IMR-90 (cell line): ENCODE results near the gene LINGO1. TPM values are rescaled to one million over a fixed set of nuclear protein-coding genes. Genes with fewer than 3 reads are reported as not detected.

ENCODE experiments used
- ATAC-seq: fragments of 200-7000 bp; cut with Tn5 transposase; 2 replicates; pipeline ENCODE4 v1.9.1; 2020; ENCODE audit warnings: low read depth, mild to moderate bottlenecking, moderate library complexity
- BruUV-seq: library from RNA; stranded (reverse); fragments of 400-500 nt; replicated peaks from 2 replicates; lab custom pipeline; 2021; lab: Mats Ljungman, UMichigan
- CTCF ChIA-PET: fragments of 300-600 bp; formaldehyde crosslinking; extraction: SDS; loops from one replicate; lab custom pipeline; 2021; ENCODE audit warnings: antibody characterized with exemption; lab: Yijun Ruan, JAX
- POLR2A ChIA-PET: fragments of 300-600 bp; sonication (Branson Sonifier 250); formaldehyde crosslinking; loops from one replicate; lab custom pipeline; 2022; ENCODE audit warnings: antibody characterized with exemption; ENCODE audit not compliant: unreplicated experiment; lab: Charles Lee
- DNase-seq: peaks from one replicate; pipeline ENCODE4 v3.0.0; 2013
- H2AFZ ChIP-seq: replicated peaks from 2 replicates; pipeline ENCODE3; 2013; ENCODE audit warnings: low read length, mild to moderate bottlenecking; ENCODE audit not compliant: poor library complexity
- H2AK5ac ChIP-seq: 2 replicates; pipeline ENCODE4 v1.6.1; 2013; ENCODE audit warnings: low read depth, low read length, inconsistent platforms
- H2AK9ac ChIP-seq: replicated peaks from 2 replicates; pipeline ENCODE3; 2013; ENCODE audit warnings: mild to moderate bottlenecking, low read depth, low read length, moderate library complexity; ENCODE audit not compliant: poor library complexity
- H2BK120ac ChIP-seq: 2 replicates; pipeline ENCODE4 v1.6.1; 2013; ENCODE audit warnings: low read depth, low read length, inconsistent platforms
- H2BK15ac ChIP-seq: 3 replicates; pipeline ENCODE4 v1.6.1; 2013; ENCODE audit warnings: low read depth, low read length, inconsistent platforms
- H2BK20ac ChIP-seq: 2 replicates; pipeline ENCODE4 v1.6.1; 2013; ENCODE audit warnings: low read depth, mild to moderate bottlenecking, inconsistent platforms, low read length, moderate library complexity
- H2BK5ac ChIP-seq: 2 replicates; pipeline ENCODE4 v1.6.1; 2013; ENCODE audit warnings: mild to moderate bottlenecking, low read depth, low read length, inconsistent platforms; ENCODE audit not compliant: poor library complexity, severe bottlenecking
- H3K14ac ChIP-seq: replicated peaks from 2 replicates; pipeline ENCODE4 v1.6.1; 2013; ENCODE audit warnings: low read depth, low read length, inconsistent platforms
- H3K18ac ChIP-seq: 2 replicates; pipeline ENCODE4 v1.6.1; 2013; ENCODE audit warnings: low read depth, low read length, control low read depth
- H3K23ac ChIP-seq: 2 replicates; pipeline ENCODE4 v1.6.1; 2013; ENCODE audit warnings: low read depth, low read length, inconsistent platforms
- H3K27ac ChIP-seq: 2 replicates; pipeline ENCODE4 v1.5.1; 2013; ENCODE audit warnings: mild to moderate bottlenecking, control low read depth, low read length; ENCODE audit not compliant: insufficient read depth
- H3K27me3 ChIP-seq: 2 replicates; pipeline ENCODE4 v1.6.1; 2013; ENCODE audit warnings: low read length; ENCODE audit not compliant: control insufficient read depth, insufficient read depth
- H3K36me3 ChIP-seq: 2 replicates; pipeline ENCODE4 v1.6.1; 2013; ENCODE audit warnings: low read length, mixed read lengths; ENCODE audit not compliant: control insufficient read depth, insufficient read depth
- H3K4ac ChIP-seq: 2 replicates; pipeline ENCODE4 v1.6.1; 2013; ENCODE audit warnings: low read depth, low read length, inconsistent platforms
- H3K4me1 ChIP-seq: 2 replicates; pipeline ENCODE4 v1.6.1; 2013; ENCODE audit warnings: low read length, mixed read lengths; ENCODE audit not compliant: control insufficient read depth, insufficient read depth
- H3K4me2 ChIP-seq: 2 replicates; pipeline ENCODE4 v1.6.1; 2013; ENCODE audit warnings: low read depth, mild to moderate bottlenecking, control low read depth, low read length, moderate library complexity
- H3K4me3 ChIP-seq: 2 replicates; pipeline ENCODE4 v1.5.1; 2013; ENCODE audit warnings: low read depth, mild to moderate bottlenecking, control low read depth, low read length, moderate library complexity; ENCODE audit not compliant: insufficient read depth
- H3K56ac ChIP-seq: 2 replicates; pipeline ENCODE4 v1.6.1; 2013; ENCODE audit warnings: low read length, inconsistent platforms; ENCODE audit not compliant: insufficient read depth; ENCODE audit errors: extremely low read depth
- H3K79me1 ChIP-seq, 2 experiments: 2 replicates each; pipeline ENCODE4 v1.6.1; 2013; ENCODE audit warnings: low read length in 2 of 2, inconsistent platforms in 1 of 2, low read depth in 1 of 2
- H3K9ac ChIP-seq: 2 replicates; pipeline ENCODE4 v1.6.1; 2013; ENCODE audit warnings: low read depth, low read length, control low read depth
- H3K9me1 ChIP-seq: 2 replicates; pipeline ENCODE4 v1.6.1; 2013; ENCODE audit warnings: low read length, inconsistent platforms; ENCODE audit not compliant: insufficient read depth
- H3K9me3 ChIP-seq: 2 replicates; pipeline ENCODE4 v1.6.1; 2013; ENCODE audit warnings: low read length; ENCODE audit not compliant: control insufficient read depth, insufficient read depth
- H4K20me1 ChIP-seq: 2 replicates; pipeline ENCODE4 v1.6.1; 2013; ENCODE audit warnings: low read length, inconsistent platforms; ENCODE audit not compliant: insufficient read depth
- H4K5ac ChIP-seq: 2 replicates; pipeline ENCODE4 v1.6.1; 2013; ENCODE audit warnings: mild to moderate bottlenecking, low read depth, low read length, control low read depth
- H4K8ac ChIP-seq, 2 experiments: 2 replicates each; pipeline ENCODE4 v1.6.1; 2013; ENCODE audit warnings: low read depth in 2 of 2, low read length in 2 of 2, control low read depth in 1 of 2, inconsistent platforms in 1 of 2
- H4K91ac ChIP-seq: 2 replicates; pipeline ENCODE4 v1.6.1; 2013; ENCODE audit warnings: low read depth, low read length, inconsistent platforms; ENCODE audit not compliant: insufficient read depth
- BHLHE40 ChIP-seq: fragments of 150-350 bp; IDR thresholded peaks from 2 replicates; pipeline ENCODE4 v1.6.1; 2016; ENCODE audit warnings: mild to moderate bottlenecking, low read depth, low read length
- CEBPB ChIP-seq: IDR thresholded peaks from 2 replicates; pipeline ENCODE4 v1.6.1; 2012; ENCODE audit warnings: low read depth, low read length, improper control_type of control experiment
- CHD1 ChIP-seq: IDR thresholded peaks from 2 replicates; pipeline ENCODE4 v1.6.1; 2012; ENCODE audit warnings: low read depth, low read length, improper control_type of control experiment
- CTCF ChIP-seq: conservative IDR thresholded peaks from 2 replicates; pipeline ENCODE4 v1.5.1; 2012; ENCODE audit warnings: mild to moderate bottlenecking, low read depth, low read length, improper control_type of control experiment
- ELK1 ChIP-seq: fragments of 150-350 bp; IDR thresholded peaks from 2 replicates; pipeline ENCODE4 v1.6.1; 2016; ENCODE audit warnings: low read depth, mild to moderate bottlenecking, low read length, moderate library complexity, borderline replicate concordance
- FOS ChIP-seq: fragments of 150-350 bp; IDR thresholded peaks from 2 replicates; pipeline ENCODE4 v1.6.1; 2016; ENCODE audit warnings: low read depth, low read length
- MAFK ChIP-seq: IDR thresholded peaks from 2 replicates; pipeline ENCODE4 v1.6.1; 2012; ENCODE audit warnings: low read depth, low read length, improper control_type of control experiment
- MAZ ChIP-seq: IDR thresholded peaks from 2 replicates; pipeline ENCODE4 v1.6.1; 2012; ENCODE audit warnings: low read depth, mild to moderate bottlenecking, low read length, improper control_type of control experiment, moderate library complexity, borderline replicate concordance
- MXI1 ChIP-seq: IDR thresholded peaks from 2 replicates; pipeline ENCODE4 v1.6.1; 2012; ENCODE audit warnings: low read depth, mild to moderate bottlenecking, low read length, moderate library complexity, borderline replicate concordance
- NFE2L2 ChIP-seq: fragments of 150-350 bp; IDR thresholded peaks from 2 replicates; pipeline ENCODE4 v1.6.1; 2016; ENCODE audit warnings: low read depth, mild to moderate bottlenecking, low read length
- POLR2A ChIP-seq: IDR thresholded peaks from 2 replicates; pipeline ENCODE4 v1.6.1; 2012; ENCODE audit warnings: mild to moderate bottlenecking, low read depth, low read length
- RAD21 ChIP-seq: IDR thresholded peaks from 2 replicates; pipeline ENCODE4 v1.6.1; 2012; ENCODE audit warnings: low read length, improper control_type of control experiment
- RCOR1 ChIP-seq: IDR thresholded peaks from 2 replicates; pipeline ENCODE4 v1.6.1; 2012; ENCODE audit warnings: mild to moderate bottlenecking, low read length, improper control_type of control experiment; ENCODE audit not compliant: insufficient replicate concordance
- RFX5 ChIP-seq: IDR thresholded peaks from 2 replicates; pipeline ENCODE4 v1.8.0; 2012; ENCODE audit warnings: low read depth, mild to moderate bottlenecking, low read length, moderate library complexity
- SMC3 ChIP-seq: fragments of 150-350 bp; IDR thresholded peaks from 2 replicates; pipeline ENCODE4 v1.6.1; 2016; ENCODE audit warnings: low read depth, mild to moderate bottlenecking, antibody characterized with exemption, low read length, moderate library complexity
- WGBS, 2 experiments: methylation state at CpG; one replicate each; pipeline versions ENCODE4 v1.1.5 to v1.1.7; 2013; ENCODE audit warnings: missing lambda C conversion rate in 2 of 2; ENCODE audit not compliant: insufficient read length in 1 of 2; ENCODE audit errors: extremely low coverage in 2 of 2; 5-methylcytosine and 5-hydroxymethylcytosine counted together
- dilution Hi-C: fragments of 300-500 bp; cut with HindIII; formaldehyde crosslinking; loops from one replicate; pipeline ENCODE4 v1.14.3; 2018; ENCODE audit warnings: low sequenced_read_pairs; ENCODE audit not compliant: unreplicated experiment
- in situ Hi-C: fragments of 300-500 bp; cut with MboI; formaldehyde crosslinking; loops from 3 replicates; pipeline ENCODE4 v1.14.3; 2019; ENCODE audit warnings: low sequenced_read_pairs, inconsistent platforms, mixed read lengths
- intact Hi-C: fragments of 100-400 bp; cut with micrococcal nuclease; formaldehyde crosslinking; loops from 2 replicates; pipeline ENCODE4 v1.10.0; 2022
- polyA plus RNA-seq, 3 experiments: library from polyadenylated mRNA; depleted of rRNA; stranded (reverse); fragments of >200 nt; gene quantifications; 2 replicates each; pipeline ENCODE4 v1.2.3, GENCODE V29; 2012; ENCODE audit warnings: low replicate concordance in 1 of 3
- total RNA-seq: library from RNA; depleted of rRNA; stranded (reverse); fragments of >200 nt; gene quantifications from 2 replicates; pipeline ENCODE4 v1.2.3, GENCODE V29; 2012
- TF ChIP-seq, protein P1 (sequence below): fragments of 150-350 bp; IDR thresholded peaks from 2 replicates; pipeline ENCODE4 v1.6.1; 2017; ENCODE audit warnings: mild to moderate bottlenecking, antibody characterized with exemption, low read length, low read depth

The LINGO1 gene
- total and polyA plus RNA-seq, 2 of the 4 experiments (the other 2 are of a cell fraction) = 0.05 TPM; not detected in 1

DNA sequence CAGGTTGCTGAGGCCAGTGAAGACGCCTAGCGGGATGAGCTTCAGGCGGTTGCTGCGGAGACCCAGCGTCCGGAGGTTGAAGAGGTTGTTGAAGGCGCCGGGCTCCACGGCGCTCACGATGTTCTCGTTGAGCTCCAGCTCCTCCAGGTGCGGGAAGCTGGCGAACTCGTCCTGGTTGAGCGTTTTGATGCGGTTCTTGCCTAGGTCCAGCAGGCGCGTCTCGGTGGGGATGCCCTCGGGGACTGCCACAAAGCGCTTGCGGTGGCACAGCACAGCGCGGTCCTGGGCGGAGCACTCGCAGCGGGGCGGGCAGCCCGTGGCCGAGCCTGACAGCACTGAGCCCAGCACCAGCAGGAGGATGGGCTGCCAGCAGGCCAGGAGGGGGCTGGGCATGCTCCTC, 17.2 kb downstream of the LINGO1 start:
- Histone ChIP-seq H3K56ac (no peak overlapping the region), H3K4me3 (no peak overlapping the region), H2BK15ac (no peak overlapping the region), H4K91ac (no peak overlapping the region), H2BK5ac (no peak overlapping the region), H2BK120ac (no peak overlapping the region), H3K27ac (no peak overlapping the region), H3K4ac (no peak overlapping the region), H3K9me1 (no peaks in the 10 kb centered on the region), H2AK5ac (no peak overlapping the region), H3K14ac (no peak overlapping the region), H2AK9ac (no peak overlapping the region), H3K36me3 (no peaks in the 10 kb centered on the region), H3K4me1 (no peaks in the 10 kb centered on the region), H4K5ac (no peak overlapping the region), H3K27me3 (peaks cover 34% of the 10 kb centered on the region), H3K18ac (no peak overlapping the region), H2AFZ (no peak overlapping the region), H3K4me2 (no peak overlapping the region), H3K79me1 (no peaks in the 10 kb centered on the region), H3K9me3 (no peaks in the 10 kb centered on the region), H3K9ac (no peak overlapping the region), H4K8ac (no peak overlapping the region), H4K20me1 (no peaks in the 10 kb centered on the region), H2BK20ac (no peak overlapping the region), H3K23ac (no peak overlapping the region)
- CTCF ChIA-PET = no interaction called here
- POLR2A ChIA-PET = no interaction called here
- DNase-seq (no peak), ATAC-seq (no peak)
- no TSS peak for BruUV-seq
- TF ChIP-seq SMC3 (no peak), ELK1 (no peak), BHLHE40 (no peak), FOS (no peak), MXI1 (no peak), RFX5 (no peak), MAFK (no peak), RAD21 (no peak), CTCF (no peak), MAZ (no peak), RCOR1 (no peak), POLR2A (no peak), NFE2L2 (no peak), CHD1 (no peak), CEBPB (no peak)
- TF ChIP-seq, protein P1, sequence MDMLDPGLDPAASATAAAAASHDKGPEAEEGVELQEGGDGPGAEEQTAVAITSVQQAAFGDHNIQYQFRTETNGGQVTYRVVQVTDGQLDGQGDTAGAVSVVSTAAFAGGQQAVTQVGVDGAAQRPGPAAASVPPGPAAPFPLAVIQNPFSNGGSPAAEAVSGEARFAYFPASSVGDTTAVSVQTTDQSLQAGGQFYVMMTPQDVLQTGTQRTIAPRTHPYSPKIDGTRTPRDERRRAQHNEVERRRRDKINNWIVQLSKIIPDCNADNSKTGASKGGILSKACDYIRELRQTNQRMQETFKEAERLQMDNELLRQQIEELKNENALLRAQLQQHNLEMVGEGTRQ = no peak
- intact Hi-C loops (no loop called here), dilution Hi-C loops (no loop called here), in situ Hi-C loops (no loop called here)
- 89% methylated on average over 21 of the region's 31 CpGs; no CpG with 5 or more reads in 1 of the 2 experiments for WGBS, 2 experiments
